HG02884 (cell line): ENCODE measurements around the gene KLHDC3.
A peak's percentile ranks its signal among the peaks of the same experiment; 100 is the strongest.
"Not testable (repeated sequence)": the region's sequence is repeated elsewhere in the genome, so short reads cannot be mapped to it uniquely, and the experiment has no call there.

Experiments
- ATAC-seq: cut with Tn5 transposase; IDR thresholded peaks from one replicate; pipeline ENCODE4 v1.9.1; 2021; ENCODE audit warnings: mild to moderate bottlenecking, moderate library complexity; ENCODE audit not compliant: unreplicated experiment

The KLHDC3 gene

DNA sequence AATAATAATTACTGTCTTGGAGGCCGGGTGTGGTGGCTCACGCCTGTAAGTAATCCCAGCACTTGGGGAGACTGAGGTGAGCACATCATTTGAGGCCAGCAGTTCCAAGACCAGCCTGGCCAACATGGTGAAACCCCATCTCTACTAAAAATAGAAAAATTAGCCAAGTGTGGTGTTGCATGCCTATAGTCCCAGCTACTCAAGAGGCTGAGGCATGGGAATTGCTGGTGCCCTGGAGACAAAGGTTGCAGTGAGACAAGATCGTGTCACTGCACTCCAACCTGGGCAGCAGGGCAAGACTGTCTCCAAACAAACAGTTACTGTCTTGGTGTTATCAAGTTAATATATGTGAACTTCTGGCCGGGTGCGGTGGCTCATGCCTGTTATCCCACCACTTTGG lies 12.3 kb downstream of the KLHDC3 start:
- no peak for ATAC-seq

DNA sequence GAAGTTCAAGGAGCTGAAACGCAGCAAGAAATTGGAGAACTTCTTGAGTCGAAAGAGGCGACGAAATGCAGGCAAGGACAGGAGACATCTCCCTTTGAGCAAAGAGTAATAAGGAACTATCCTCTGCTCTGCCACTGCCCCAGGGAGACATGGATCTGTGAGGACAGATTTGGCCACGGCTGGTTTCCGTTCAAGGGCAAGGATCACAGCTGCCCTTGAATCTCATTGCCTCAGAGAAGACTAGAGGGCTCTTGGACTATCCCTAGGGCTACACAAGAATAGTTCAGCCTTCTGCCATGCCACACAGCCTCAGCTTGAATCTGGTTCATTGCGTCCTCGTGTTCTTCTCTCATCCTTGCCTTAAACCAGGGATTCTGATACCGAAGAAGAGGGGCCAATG lies 15.1 kb downstream of the KLHDC3 start:
- no peak for ATAC-seq

DNA sequence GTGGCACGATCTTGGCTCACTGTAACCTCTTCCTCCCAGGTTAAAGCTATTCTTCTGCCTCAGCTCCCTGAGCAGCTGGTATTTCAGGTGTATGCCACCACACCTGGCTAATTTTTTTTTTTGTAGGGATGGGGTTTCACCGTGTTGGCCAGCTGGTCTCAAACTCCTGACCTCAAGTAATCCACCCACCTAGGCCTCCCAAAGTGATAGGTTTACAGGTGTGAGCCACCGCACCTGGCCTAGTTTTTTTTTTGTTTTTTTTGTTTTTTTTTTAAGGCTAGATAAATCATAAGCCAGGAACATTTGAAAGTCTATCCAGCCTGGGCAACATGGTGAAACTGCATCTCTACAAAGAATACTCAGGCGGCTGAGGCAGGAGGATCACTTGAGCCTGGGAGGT lies 18.3 kb downstream of the KLHDC3 start:
- ATAC-seq = no peak

DNA sequence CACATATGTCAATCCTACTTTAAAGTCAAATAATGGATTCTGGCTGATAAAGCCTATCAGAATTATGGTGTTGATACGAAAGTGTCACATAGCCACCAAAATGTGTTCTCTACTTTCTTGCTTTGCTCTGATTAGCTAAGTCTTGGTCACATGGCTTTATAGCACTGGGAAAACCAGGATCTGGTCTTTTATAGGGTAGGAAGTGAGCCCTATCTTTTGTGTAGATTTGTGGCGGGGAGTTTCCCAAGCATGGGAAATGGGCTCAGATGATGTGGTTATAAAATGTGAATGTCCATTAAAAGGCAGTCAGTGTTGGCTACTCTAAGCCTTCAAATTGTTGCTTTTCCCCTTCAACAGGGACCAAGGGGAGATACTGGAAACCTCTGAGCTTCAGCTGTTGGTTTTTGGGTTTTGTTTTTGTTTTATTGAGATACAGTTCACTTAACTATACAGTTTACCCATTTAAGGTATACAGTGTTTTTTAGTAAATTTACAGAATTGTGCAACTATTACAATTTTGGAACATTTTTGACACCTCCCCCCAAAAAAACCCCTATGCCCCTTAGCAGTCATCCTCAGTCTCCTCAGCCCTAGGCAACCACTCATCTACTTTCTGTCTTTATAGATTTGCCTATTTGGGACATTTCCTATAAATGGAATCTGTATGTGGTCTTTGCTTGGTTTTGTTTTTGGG lies 19.6 kb downstream of the KLHDC3 start:
- no peak for ATAC-seq

- ATAC-seq = no peak
These were observed 20.1 kb downstream of the KLHDC3 start for GRCh38 chr6:43034190-43034525.

DNA sequence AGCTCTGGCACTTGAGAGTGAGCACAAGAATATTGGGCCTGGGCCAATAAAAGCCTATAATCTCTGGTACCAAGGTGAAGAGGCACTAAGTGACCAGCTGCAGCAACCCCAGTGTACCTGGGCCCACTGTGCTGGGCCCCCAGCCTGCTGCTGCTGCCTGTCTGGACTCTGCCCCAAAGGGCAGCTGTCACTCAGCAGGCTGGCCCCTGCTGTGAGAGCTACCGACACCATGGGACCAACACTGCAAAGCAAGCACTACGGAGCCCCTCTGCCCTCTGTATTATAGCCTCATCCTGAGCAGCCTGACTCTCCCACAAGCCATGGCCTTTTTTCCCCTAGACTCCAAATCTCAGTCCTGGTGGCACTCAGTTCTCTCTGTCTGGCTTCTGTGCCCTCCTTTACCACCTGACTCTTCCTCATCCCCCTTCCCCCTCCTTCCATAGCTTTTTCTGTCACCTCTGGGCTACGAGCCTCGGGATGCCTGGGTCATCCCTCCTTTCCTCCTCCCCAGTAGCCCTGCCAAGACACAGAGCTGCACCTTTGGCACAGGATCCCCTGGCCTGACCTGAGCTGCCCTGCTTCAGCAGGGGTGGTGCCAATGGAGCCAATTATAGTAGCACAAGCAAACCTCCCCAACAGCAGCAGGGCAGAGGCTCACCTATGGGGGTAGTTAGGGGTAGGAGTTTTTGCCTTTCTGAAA lies 21.6 kb downstream of the KLHDC3 start:
- ATAC-seq = no peak

DNA sequence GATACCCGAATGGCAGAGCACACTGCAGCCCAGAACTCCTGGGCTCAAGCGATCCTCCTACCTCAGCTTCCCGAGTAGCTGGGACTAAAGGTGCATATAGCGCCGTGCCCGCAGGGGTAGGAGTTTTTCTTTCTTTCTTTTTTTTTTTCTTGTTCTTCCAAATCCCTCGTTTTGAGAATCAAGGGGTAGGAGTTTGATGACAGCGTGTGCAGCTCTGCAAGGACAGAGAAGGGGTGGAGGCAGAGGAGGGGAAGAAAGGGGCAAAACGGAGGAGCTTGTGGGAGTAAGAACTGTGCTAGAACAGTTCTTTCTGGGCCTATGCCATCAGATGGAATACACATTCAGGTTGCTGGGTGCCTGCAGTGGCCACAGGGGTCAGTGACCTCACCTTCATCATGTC lies 22.7 kb downstream of the KLHDC3 start:
- no peak for ATAC-seq

- no peak for ATAC-seq
These were observed 23.1 kb downstream of the KLHDC3 start for GRCh38 chr6:43037197-43037596.

DNA sequence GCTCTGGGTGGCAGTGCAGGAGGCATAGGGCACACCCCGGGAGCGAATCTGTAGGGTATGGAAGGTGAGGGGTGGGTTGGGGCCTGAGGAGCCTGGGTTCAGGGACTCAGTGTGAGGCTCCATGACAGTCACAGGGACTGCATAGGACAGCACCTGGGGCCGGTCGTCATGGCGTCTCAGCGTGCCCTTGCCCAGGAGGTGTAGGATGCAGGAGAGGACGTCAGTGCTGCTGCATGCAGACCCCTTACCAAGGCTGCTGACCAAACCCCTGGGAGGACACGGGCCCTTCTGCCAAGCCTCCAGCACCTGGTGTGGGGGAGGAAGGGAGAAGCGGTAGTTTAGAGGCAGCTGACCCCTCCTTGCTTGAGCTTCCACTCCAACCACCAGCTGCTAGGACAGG lies 23.7 kb downstream of the KLHDC3 start:
- ATAC-seq = no peak

DNA sequence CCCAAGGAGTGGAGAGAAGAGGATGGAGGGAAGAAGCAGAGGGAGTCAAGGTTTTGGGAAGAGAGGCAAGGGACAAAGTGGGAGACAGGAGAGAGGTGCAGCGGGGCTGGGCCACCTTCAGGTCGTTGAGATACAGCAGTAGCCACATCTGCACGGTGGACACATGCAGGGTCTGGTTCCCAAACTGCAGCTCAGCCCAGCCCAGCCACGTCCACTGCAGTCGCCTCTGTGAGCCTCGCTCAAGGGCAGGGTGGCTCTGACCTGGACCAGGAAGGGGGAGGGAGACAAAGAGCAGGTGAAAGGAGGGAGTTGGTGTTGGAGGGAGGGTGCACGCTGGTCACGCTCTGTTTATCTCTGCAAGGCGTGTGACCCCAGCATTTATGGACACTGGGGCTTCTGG lies 24.7 kb downstream of the KLHDC3 start:
- no peak for ATAC-seq

DNA sequence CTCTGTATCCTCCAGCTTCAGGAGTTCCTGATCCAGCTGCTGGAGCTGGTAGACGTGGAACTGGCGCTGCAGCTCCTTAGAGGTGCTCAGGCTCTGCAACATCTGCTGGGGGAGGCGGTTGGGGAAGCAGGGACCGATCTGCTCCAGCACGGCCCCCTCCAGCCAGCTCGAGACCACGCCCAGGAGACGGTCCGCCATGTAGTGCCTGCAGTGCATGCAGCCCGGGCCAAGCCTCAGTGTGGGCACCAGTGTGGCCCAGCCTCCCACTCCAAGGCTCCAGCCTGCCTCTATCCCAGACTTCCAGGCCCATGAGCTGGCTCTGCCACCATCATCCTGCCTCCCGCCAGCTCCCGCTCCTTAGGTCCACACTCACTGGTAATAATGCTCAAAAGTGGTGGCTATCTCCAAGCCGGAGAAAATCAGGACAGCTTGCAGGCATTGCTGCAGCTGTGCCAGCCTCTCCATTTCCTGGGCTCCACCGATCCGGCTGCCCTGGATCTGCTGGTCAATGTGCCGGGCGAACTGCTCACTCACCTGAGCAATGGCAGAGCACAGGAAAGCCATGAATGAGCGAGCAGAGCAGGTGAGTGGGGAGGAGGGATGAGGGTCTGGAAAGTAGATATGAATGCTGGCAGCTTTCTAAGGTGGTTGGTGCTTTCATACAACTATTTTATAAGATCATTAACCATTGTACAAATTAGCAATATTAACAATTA lies 26.7 kb downstream of the KLHDC3 start:
- ATAC-seq = no peak

GRCh38 chr6:43041475-43041874 lies 27.4 kb downstream of the KLHDC3 start:
- not testable (repeated sequence) for ATAC-seq

GRCh38 chr6:43043310-43043709 lies 29.3 kb downstream of the KLHDC3 start:
- ATAC-seq = no peak

GRCh38 chr6:43045371-43045930 lies 31.4 kb downstream of the KLHDC3 start:
- no peak for ATAC-seq

DNA sequence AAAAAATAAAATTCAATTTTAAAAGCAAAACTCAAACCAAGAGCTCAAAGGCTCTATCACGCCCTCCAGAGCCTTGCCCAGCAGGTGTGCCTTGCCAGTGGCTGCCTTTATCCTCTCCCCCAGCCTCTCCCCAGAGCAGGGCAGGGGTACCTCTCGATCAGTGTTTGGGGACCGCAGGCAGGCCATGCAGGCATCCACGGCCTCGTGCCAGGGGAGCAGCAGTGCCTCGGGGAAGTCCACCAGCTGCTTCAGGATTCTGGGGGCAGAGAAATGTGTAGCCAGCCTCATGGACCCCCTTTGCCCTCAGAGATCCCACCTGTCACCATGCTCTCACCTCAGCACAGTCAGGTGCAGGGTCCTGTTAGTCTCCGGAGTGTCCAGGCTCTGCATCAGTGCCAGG lies 33.9 kb downstream of the KLHDC3 start:
- ATAC-seq = no peak

DNA sequence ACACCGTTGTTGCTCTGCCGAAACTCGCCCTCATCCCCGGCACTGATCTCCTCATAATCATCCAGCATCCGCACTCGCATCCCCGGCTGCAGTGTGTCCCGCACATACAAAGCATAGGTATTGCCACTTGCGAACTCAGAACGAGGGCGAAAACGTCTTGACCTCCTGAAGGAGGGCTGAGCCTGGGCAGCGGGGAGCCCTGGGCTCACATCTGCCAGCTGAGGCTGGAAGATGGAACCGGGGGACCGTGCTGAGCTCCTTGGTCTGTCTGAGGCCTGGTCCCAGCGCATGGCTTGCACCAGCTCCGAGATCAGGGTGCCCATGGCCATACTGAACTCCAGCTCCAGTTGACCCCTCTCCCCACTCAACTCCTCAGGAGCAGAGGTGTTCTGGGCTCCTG lies 36.9 kb downstream of the KLHDC3 start:
- no peak for ATAC-seq

- ATAC-seq = no peak
These were observed 38.3 kb downstream of the KLHDC3 start for GRCh38 chr6:43052225-43052841.

DNA sequence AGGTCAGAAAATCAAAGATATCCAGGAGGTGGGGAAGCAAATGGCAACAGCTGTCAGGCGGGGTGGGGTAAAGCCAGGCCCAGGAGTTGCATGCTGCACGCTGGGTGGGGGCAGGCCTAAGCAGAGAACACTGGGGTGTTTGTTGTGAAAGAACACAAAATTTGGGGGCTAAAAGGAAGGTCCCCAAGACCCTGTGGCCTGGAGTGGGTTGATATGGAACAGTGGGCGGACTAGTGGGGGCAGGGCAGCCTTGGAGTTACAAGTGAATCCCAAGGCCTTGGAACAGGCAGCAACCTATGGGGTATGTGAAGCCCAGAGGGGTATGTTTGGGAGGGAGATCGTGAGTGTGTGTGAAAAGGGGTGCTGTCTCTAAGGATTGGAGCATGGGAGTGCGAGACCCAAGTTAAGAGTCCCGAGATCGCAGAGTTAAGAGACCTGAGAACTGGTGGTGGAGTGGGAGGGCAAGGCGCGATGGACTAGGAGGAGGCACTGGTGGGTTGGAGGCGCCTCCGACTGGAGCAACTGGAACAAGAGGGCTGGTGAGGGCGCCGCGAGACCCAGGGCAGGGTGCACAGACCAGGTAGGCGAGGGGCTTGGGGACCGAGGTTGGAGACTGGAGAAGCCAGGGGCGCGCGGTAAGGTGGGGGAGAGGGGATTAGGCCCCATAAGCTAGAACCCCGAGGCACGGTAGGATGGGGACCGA lies 38.9 kb downstream of the KLHDC3 start:
- peak; percentile 10 for ATAC-seq

- ATAC-seq = peak; percentile 76
These were observed 39.6 kb downstream of the KLHDC3 start, which contains the start of gene CUL7 for GRCh38 chr6:43053545-43054205. CUL7 (minus strand) TSS chr6:43053851; CDS start chr6:43052788, 1,063 bp downstream.
